ENCODE data around the gene NUP93. TPM values are rescaled to one million over a fixed set of nuclear protein-coding genes. Genes with fewer than 3 reads are reported as not detected.
"Not testable (repeated sequence)": the region's sequence is repeated elsewhere in the genome, so short reads cannot be mapped to it uniquely, and the experiment has no call there.

NUP93 gene
- total RNA-seq, 1 donor from 2014 or later, result 13.2 TPM

GRCh38 chr16:56884026-56884582 lies 154.2 kb downstream of the NUP93 start:
- no peak for ATAC-seq

GRCh38 chr16:56884929-56885328 lies 155.0 kb downstream of the NUP93 start:
- not testable (repeated sequence) for ATAC-seq; DNase-seq (ENCODE audit: low spot score)

More at GRCh38 chr16:56884026-56884582, 154.2 kb downstream of the NUP93 start:
- DNase-seq (ENCODE audit: low spot score), result no peak

GRCh38 chr16:56885446-56886162 lies 155.7 kb downstream of the NUP93 start:
- ATAC-seq, result peak; percentile 38

GRCh38 chr16:56886296-56886695 lies 156.4 kb downstream of the NUP93 start:
- ATAC-seq (no peak), DNase-seq (ENCODE audit: low spot score) (no peak)

More at GRCh38 chr16:56885446-56886162, 155.7 kb downstream of the NUP93 start:
- DNase-seq (ENCODE audit: low spot score), result no peak

- ATAC-seq, result no peak
- no peak for DNase-seq (ENCODE audit: low spot score)
Observed at GRCh38 chr16:56886826-56887225, 156.9 kb downstream of the NUP93 start.

GRCh38 chr16:56888806-56889205 lies 158.9 kb downstream of the NUP93 start:
- DNase-seq (ENCODE audit: low spot score) (no peak), ATAC-seq (no peak)

GRCh38 chr16:56889206-56889605 lies 159.3 kb downstream of the NUP93 start:
- ATAC-seq (no peak), DNase-seq (ENCODE audit: low spot score) (no peak)

- ATAC-seq, result no peak
- no peak for DNase-seq (ENCODE audit: low spot score)
Observed at GRCh38 chr16:56891685-56892084, 161.8 kb downstream of the NUP93 start.

GRCh38 chr16:56892705-56893104 lies 162.8 kb downstream of the NUP93 start:
- DNase-seq (ENCODE audit: low spot score) (no peak), ATAC-seq (no peak)

GRCh38 chr16:56894331-56894917 lies 164.5 kb downstream of the NUP93 start:
- ATAC-seq (no peak), DNase-seq (ENCODE audit: low spot score) (no peak)

- DNase-seq (ENCODE audit: low spot score) (no peak), ATAC-seq (no peak)
Observed at GRCh38 chr16:56895813-56896212, 165.9 kb downstream of the NUP93 start.

- ATAC-seq (no peak), DNase-seq (ENCODE audit: low spot score) (no peak)
Observed at GRCh38 chr16:56896244-56896643, 166.3 kb downstream of the NUP93 start.

- DNase-seq (ENCODE audit: low spot score), result no peak
Observed at GRCh38 chr16:56897026-56897799, 167.3 kb downstream of the NUP93 start.

GRCh38 chr16:56898847-56899246 lies 168.9 kb downstream of the NUP93 start:
- ATAC-seq, result no peak
- DNase-seq (ENCODE audit: low spot score), result no peak

More at GRCh38 chr16:56897026-56897799, 167.3 kb downstream of the NUP93 start:
- no peak for ATAC-seq

Other genes starting within 250 kb of the NUP93 start
- gene BBS2, start 210.1 kb upstream of the NUP93 start, total RNA-seq, result 11.7 TPM
- gene MT4, start 165.1 kb upstream of the NUP93 start, total RNA-seq, result not detected
- not detected for gene MT3, start 140.6 kb upstream of the NUP93 start, total RNA-seq
- gene MT2A, start 121.5 kb upstream of the NUP93 start, total RNA-seq, result 3,908 TPM
- 1,576 TPM for gene MT1E, start 104.3 kb upstream of the NUP93 start, total RNA-seq
- 546 TPM for gene MT1M, start 97.5 kb upstream of the NUP93 start, total RNA-seq
- 141 TPM for gene MT1A, start 91.5 kb upstream of the NUP93 start, total RNA-seq
- gene MT1B, start 78.2 kb upstream of the NUP93 start, total RNA-seq, result 2.7 TPM
- gene MT1F, start 72.2 kb upstream of the NUP93 start, total RNA-seq, result 763 TPM
- 5,960 TPM for gene MT1G, start 62.1 kb upstream of the NUP93 start, total RNA-seq
- 949 TPM for gene MT1H, start 60.3 kb upstream of the NUP93 start, total RNA-seq
- gene MT1X, start 47.7 kb upstream of the NUP93 start, total RNA-seq, result 2,271 TPM
- not detected for gene SLC12A3, start 135.1 kb downstream of the NUP93 start, total RNA-seq
- 122 TPM for gene HERPUD1, start 202.0 kb downstream of the NUP93 start, total RNA-seq
- gene CETP, start 231.8 kb downstream of the NUP93 start, total RNA-seq, result 3.8 TPM

Measured in left lobe of liver (tissue), 2 donors.